Mesenchymal stem cell (in vitro differentiated cells and primary cell): ENCODE data around the gene SULF2.

Experiments used
- DNase-seq: peaks from one replicate; pipeline ENCODE4 v3.0.0-alpha.2; 2013
- H2AFZ ChIP-seq: one replicate; pipeline ENCODE4 v1.6.1; 2013; ENCODE audit warnings: low read depth, mild to moderate bottlenecking, control low read depth, inconsistent platforms, low read length, moderate library complexity
- H2AK5ac ChIP-seq: 2 replicates; pipeline ENCODE4 v1.6.1; 2013; ENCODE audit warnings: low read length, moderate library complexity, mild to moderate bottlenecking, inconsistent platforms; ENCODE audit not compliant: severe bottlenecking
- H2BK120ac ChIP-seq: one replicate; pipeline ENCODE4 v1.6.1; 2013; ENCODE audit warnings: low read depth, mild to moderate bottlenecking, inconsistent platforms, low read length, moderate library complexity
- H2BK12ac ChIP-seq, 2 experiments: one replicate each; pipeline ENCODE4 v1.6.1; 2013; ENCODE audit warnings: inconsistent platforms in 2 of 2, low read length in 2 of 2, mild to moderate bottlenecking in 2 of 2, moderate library complexity in 2 of 2, control low read depth in 1 of 2
- H2BK15ac ChIP-seq: one replicate; pipeline ENCODE4 v1.6.1; 2013; ENCODE audit warnings: mild to moderate bottlenecking, low read depth, inconsistent platforms; ENCODE audit not compliant: poor library complexity, severe bottlenecking
- H2BK5ac ChIP-seq: 2 replicates; pipeline ENCODE4 v1.6.1; 2013; ENCODE audit warnings: low read depth, mild to moderate bottlenecking, low read length, control low read depth, inconsistent platforms; ENCODE audit not compliant: poor library complexity, severe bottlenecking
- H3K14ac ChIP-seq, 2 experiments: one replicate each; pipeline ENCODE4 v1.6.1; 2013; ENCODE audit warnings: inconsistent platforms in 2 of 2, low read length in 2 of 2, control low read depth in 1 of 2, mild to moderate bottlenecking in 1 of 2, moderate library complexity in 1 of 2
- H3K18ac ChIP-seq, 2 experiments: one replicate each; pipeline ENCODE4 v1.6.1; 2013; ENCODE audit warnings: inconsistent platforms in 2 of 2, low read length in 2 of 2, control low read depth in 1 of 2, low read depth in 1 of 2, mild to moderate bottlenecking in 1 of 2
- H3K23ac ChIP-seq, 2 experiments: one replicate each; pipeline ENCODE4 v1.6.1; 2013; ENCODE audit warnings: inconsistent platforms in 2 of 2, low read length in 2 of 2, mild to moderate bottlenecking in 2 of 2, moderate library complexity in 2 of 2, control low read depth in 1 of 2
- H3K27ac ChIP-seq: 2 replicates; pipeline ENCODE4 v1.5.1; 2013; ENCODE audit warnings: mild to moderate bottlenecking, moderate library complexity, low read length, control low read depth, inconsistent platforms; ENCODE audit not compliant: poor library complexity, severe bottlenecking
- H3K27me3 ChIP-seq, 2 experiments: 2 replicates each; pipeline versions ENCODE4 v1.6.1 to v1.7.0; 2013; ENCODE audit warnings: low read length in 2 of 2, mild to moderate bottlenecking in 2 of 2, moderate library complexity in 2 of 2, control low read depth in 1 of 2, inconsistent platforms in 1 of 2; ENCODE audit not compliant: control insufficient read depth in 1 of 2, insufficient read depth in 1 of 2
- H3K36me3 ChIP-seq, 2 experiments: 2 replicates each; pipeline versions ENCODE4 v1.6.1 to v1.7.0; 2013; ENCODE audit warnings: low read length in 2 of 2, control low read depth in 1 of 2, inconsistent platforms in 1 of 2, low read depth in 1 of 2, mild to moderate bottlenecking in 1 of 2; ENCODE audit not compliant: insufficient read depth in 2 of 2, control insufficient read depth in 1 of 2
- H3K4ac ChIP-seq, 2 experiments: one replicate each; pipeline ENCODE4 v1.6.1; 2013; ENCODE audit warnings: inconsistent platforms in 2 of 2, low read length in 2 of 2, mild to moderate bottlenecking in 2 of 2, moderate library complexity in 2 of 2, control low read depth in 1 of 2, low read depth in 1 of 2
- H3K4me1 ChIP-seq: 2 replicates; pipeline ENCODE4 v1.6.1; 2013; ENCODE audit warnings: low read depth, low read length, control low read depth; ENCODE audit not compliant: control insufficient read depth, insufficient read depth
- H3K4me2 ChIP-seq: 2 replicates; pipeline ENCODE4 v1.6.1; 2013; ENCODE audit warnings: low read length, mild to moderate bottlenecking, inconsistent platforms; ENCODE audit not compliant: poor library complexity, severe bottlenecking
- H3K4me3 ChIP-seq, 2 experiments: 2 replicates each; pipeline versions ENCODE4 v1.5.1 to v1.7.0; 2013; ENCODE audit warnings: low read length in 2 of 2, mild to moderate bottlenecking in 2 of 2, control low read depth in 1 of 2, low read depth in 1 of 2; ENCODE audit not compliant: insufficient read depth in 1 of 2
- H3K79me1 ChIP-seq: replicated peaks from 2 replicates; pipeline ENCODE4 v1.6.1; 2013; ENCODE audit warnings: mild to moderate bottlenecking, control low read depth, low read length, inconsistent platforms; ENCODE audit not compliant: poor library complexity, severe bottlenecking
- H3K9ac ChIP-seq: 2 replicates; pipeline ENCODE4 v1.7.0; 2013; ENCODE audit warnings: mild to moderate bottlenecking, low read length, moderate library complexity
- H3K9me3 ChIP-seq: 2 replicates; pipeline ENCODE4 v1.7.0; 2013; ENCODE audit warnings: mild to moderate bottlenecking, low read length; ENCODE audit not compliant: control insufficient read depth
- H4K8ac ChIP-seq: one replicate; pipeline ENCODE4 v1.6.1; 2013; ENCODE audit warnings: inconsistent platforms, mild to moderate bottlenecking, low read length, moderate library complexity
- H4K91ac ChIP-seq: one replicate; pipeline ENCODE4 v1.6.1; 2013; ENCODE audit warnings: mild to moderate bottlenecking, low read length, inconsistent platforms
- WGBS: methylation state at CpG from one replicate; pipeline ENCODE4 v1.1.7; 2013; ENCODE audit warnings: mixed read lengths; 5-methylcytosine and 5-hydroxymethylcytosine counted together

Gene SULF2

DNA sequence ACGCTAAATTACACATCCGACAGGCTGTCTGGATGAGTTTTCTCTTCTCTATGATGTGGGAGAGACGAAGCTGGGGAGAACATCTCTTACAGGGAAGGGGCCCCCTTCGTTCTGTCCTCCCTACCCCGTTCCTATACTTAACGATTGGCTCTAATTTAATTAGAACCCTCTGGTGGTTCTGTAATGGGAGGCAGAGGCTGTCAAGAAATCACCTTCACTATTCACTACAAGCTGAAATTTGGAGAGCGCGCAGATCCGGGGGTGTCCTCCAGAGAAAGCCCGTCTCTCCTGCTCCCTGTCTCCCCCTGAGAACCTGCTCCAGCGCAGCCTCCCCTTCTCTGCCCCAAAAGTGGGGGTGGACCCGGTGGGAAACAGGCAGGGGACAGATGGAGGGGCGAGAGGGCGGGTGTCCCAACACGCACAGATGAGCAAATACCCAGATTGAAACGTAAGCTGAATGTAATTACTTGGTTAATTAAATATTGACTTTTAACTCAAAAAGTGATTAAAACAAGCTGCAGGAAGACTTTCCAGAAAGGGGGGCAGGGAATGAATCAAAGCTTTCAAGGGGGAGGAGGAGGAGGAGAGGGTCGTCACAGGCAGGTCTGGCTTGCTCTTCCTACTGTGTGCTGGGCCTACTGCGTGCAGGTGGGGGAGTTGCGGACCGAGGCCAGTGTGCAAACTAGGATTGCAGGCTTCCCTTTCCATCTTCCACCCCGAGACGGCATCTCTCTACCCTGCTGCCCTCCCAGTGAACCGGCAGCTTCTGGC, 1.3 kb downstream of the SULF2 start:
- no peak for DNase-seq
- WGBS, result 42% methylated on average over 14 of the region's 23 CpGs

DNA sequence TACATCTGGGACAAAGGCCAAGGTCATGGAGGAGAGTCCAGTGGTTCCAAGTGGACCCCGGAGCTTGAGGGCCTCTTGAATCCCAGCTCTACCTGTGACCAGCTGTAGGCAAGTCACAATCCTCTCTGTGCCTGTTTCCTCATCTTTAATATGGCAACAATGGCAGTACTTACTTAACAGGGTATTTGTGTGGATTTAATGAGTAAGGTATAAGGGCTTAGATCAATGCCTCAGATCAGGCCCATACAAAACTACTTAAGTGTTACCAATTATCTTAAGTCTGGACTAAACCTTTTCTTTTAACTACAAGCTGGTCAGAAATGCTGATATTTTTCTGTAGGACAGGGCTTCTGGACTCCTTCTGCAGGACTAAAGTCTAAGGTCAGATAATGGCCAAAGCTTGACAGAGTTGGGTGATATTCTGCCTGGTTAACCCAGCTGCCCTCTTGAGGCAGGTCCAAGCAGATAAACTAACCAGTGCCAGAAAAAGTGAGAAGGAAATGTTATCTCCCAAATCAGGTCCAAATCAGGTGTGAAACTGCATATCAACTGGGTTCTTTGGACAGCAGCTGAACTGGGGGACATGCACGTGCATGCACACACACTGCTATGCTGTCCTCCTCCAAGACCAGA, 2.2 kb downstream of the SULF2 start:
- H2AFZ ChIP-seq, result no peak overlapping the region
- H2BK5ac ChIP-seq, result no peak overlapping the region
- no peak overlapping the region for H2AK5ac ChIP-seq
- H3K9me3 ChIP-seq, result no peaks in the 10 kb centered on the region
- no peak overlapping the region for H2BK15ac ChIP-seq
- no peak overlapping the region for H3K9ac ChIP-seq
- no peak overlapping the region for H3K4ac ChIP-seq
- 71% methylated on average over 2 of the region's 2 CpGs for WGBS
- no peak overlapping the region for H2BK120ac ChIP-seq
- H3K36me3 ChIP-seq, result peaks cover 0 to 13% of the 10 kb centered on the region in 2 experiments
- H3K27me3 ChIP-seq, result peaks cover 39 to 52% of the 10 kb centered on the region in 2 experiments
- no peak overlapping the region for H3K18ac ChIP-seq
- no peak overlapping the region for H4K91ac ChIP-seq
- no peak overlapping the region for H3K4me2 ChIP-seq
- no peak overlapping the region for H4K8ac ChIP-seq
- peaks cover 25% of the 10 kb centered on the region for H3K79me1 ChIP-seq
- no peak overlapping the region for H2BK12ac ChIP-seq
- H3K4me1 ChIP-seq, result peaks cover 16% of the 10 kb centered on the region
- no peak overlapping the region for H3K23ac ChIP-seq
- no peak for DNase-seq
- no peak overlapping the region for H3K27ac ChIP-seq
- no peak overlapping the region for H3K14ac ChIP-seq
- no peak overlapping the region for H3K4me3 ChIP-seq

More for the DNA sequence above, 1.3 kb downstream of the SULF2 start:
- no peak overlapping the region for H2AFZ ChIP-seq
- H3K27me3 ChIP-seq, result peaks cover 33 to 62% of the 10 kb centered on the region in 2 experiments
- H2BK120ac ChIP-seq, result no peak overlapping the region
- H2AK5ac ChIP-seq, result no peak overlapping the region
- H3K9ac ChIP-seq, result peak overlapping the region; percentile 78
- no peak overlapping the region for H3K23ac ChIP-seq
- H3K79me1 ChIP-seq, result peaks cover 20% of the 10 kb centered on the region
- peak overlapping the region; percentile 74 to 76 for H3K4me3 ChIP-seq
- no peak overlapping the region for H3K27ac ChIP-seq
- peak overlapping the region; percentile 94 for H3K4me2 ChIP-seq
- H2BK5ac ChIP-seq, result no peak overlapping the region
- H4K91ac ChIP-seq, result no peak overlapping the region
- no peak overlapping the region for H4K8ac ChIP-seq
- no peak overlapping the region for H2BK12ac ChIP-seq
- peak overlapping the region in 1 of 2 experiments; percentile 55 for H3K18ac ChIP-seq
- H3K4me1 ChIP-seq, result peaks cover 18% of the 10 kb centered on the region
- no peaks in the 10 kb centered on the region for H3K9me3 ChIP-seq
- H3K14ac ChIP-seq, result peak overlapping the region in 1 of 2 experiments; percentile 50
- peak overlapping the region; percentile 1 for H2BK15ac ChIP-seq
- no peak overlapping the region for H3K4ac ChIP-seq
- H3K36me3 ChIP-seq, result peaks cover 0 to 13% of the 10 kb centered on the region in 2 experiments

DNA sequence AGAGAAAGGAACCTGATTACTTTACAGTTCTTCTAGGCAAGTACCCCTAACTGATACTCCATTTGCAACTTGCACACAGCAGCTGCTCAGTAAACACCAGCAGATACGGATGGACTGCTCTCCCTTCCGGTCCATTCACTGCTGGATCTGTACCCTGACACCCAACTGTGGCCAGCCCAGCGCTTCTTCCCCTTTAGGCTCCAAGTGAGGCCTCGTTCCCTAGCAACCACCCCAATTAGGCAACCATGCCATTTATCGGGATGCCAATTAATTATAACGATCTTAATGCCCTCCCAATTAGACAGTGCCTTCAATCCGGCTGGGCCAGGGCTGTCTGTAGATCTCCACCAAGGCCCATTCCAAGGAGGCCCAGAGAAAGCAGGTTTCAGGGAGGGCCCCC, 3.2 kb downstream of the SULF2 start:
- Histone ChIP-seq H3K9ac (no peak overlapping the region), H3K23ac (peak overlapping the region in 1 of 2 experiments; percentile 27), H3K14ac (no peak overlapping the region), H3K18ac (no peak overlapping the region), H2BK120ac (no peak overlapping the region), H2AFZ (no peak overlapping the region), H2BK15ac (no peak overlapping the region), H2AK5ac (no peak overlapping the region), H3K27me3 (peaks cover 42 to 43% of the 10 kb centered on the region in 2 experiments), H3K36me3 (peaks cover 0 to 13% of the 10 kb centered on the region in 2 experiments), H3K4me3 (no peak overlapping the region), H3K27ac (no peak overlapping the region), H3K4me1 (peaks cover 16% of the 10 kb centered on the region), H2BK12ac (no peak overlapping the region), H3K9me3 (peaks cover 4% of the 10 kb centered on the region), H3K4me2 (no peak overlapping the region), H3K4ac (no peak overlapping the region), H4K8ac (no peak overlapping the region), H2BK5ac (no peak overlapping the region), H3K79me1 (peaks cover 26% of the 10 kb centered on the region), H4K91ac (no peak overlapping the region)
- 95% methylated on average over 7 of the region's 7 CpGs for WGBS
- no peak for DNase-seq

DNA sequence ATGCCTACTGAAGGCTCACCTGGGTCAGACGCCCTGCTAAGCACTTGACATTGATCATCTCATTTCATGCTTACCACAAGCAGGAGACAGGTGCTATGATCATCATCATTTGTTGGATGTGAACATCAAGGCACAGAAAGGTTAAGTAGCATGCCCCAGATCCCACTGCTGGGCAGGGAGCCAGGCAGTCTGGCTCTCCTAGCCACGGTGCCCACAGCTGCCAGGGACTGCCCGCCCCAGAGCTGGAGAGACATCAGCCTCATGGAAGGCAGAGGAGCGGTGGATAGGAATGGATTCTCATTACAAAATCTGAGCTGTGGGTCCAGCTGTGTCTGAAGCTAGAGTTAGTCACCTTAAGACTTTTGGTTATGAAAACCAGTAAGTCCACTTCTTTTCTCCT, 3.6 kb downstream of the SULF2 start:
- peaks cover 8% of the 10 kb centered on the region for H3K9me3 ChIP-seq
- WGBS, result 89% methylated on average over 4 of the region's 4 CpGs
- H2BK12ac ChIP-seq, result no peak overlapping the region
- H4K91ac ChIP-seq, result no peak overlapping the region
- no peak overlapping the region for H3K9ac ChIP-seq
- no peak overlapping the region for H2BK5ac ChIP-seq
- no peak overlapping the region for H2AK5ac ChIP-seq
- H3K4ac ChIP-seq, result no peak overlapping the region
- H3K4me1 ChIP-seq, result peaks cover 16% of the 10 kb centered on the region
- H3K27me3 ChIP-seq, result peaks cover 45 to 46% of the 10 kb centered on the region in 2 experiments
- peaks cover 28% of the 10 kb centered on the region for H3K79me1 ChIP-seq
- DNase-seq, result no peak
- H3K4me2 ChIP-seq, result no peak overlapping the region
- H3K14ac ChIP-seq, result no peak overlapping the region
- no peak overlapping the region for H3K27ac ChIP-seq
- H2BK120ac ChIP-seq, result no peak overlapping the region
- H2AFZ ChIP-seq, result no peak overlapping the region
- no peak overlapping the region for H4K8ac ChIP-seq
- H2BK15ac ChIP-seq, result no peak overlapping the region
- peaks cover 0 to 13% of the 10 kb centered on the region in 2 experiments for H3K36me3 ChIP-seq
- H3K18ac ChIP-seq, result no peak overlapping the region
- no peak overlapping the region for H3K4me3 ChIP-seq
- no peak overlapping the region for H3K23ac ChIP-seq
